Measurements from ENCODE around the gene LSM7.

LSM7 gene

GRCh38 chr19:2360833-2361232, 32.4 kb upstream of the LSM7 start:
- no peak for DNase-seq (ENCODE audit: low read depth in 1 of 2, low spot score in 1 of 2)
- Histone ChIP-seq H3K27me3 (ENCODE audit: insufficient read depth, poor library complexity, severe bottlenecking) (peaks cover 22% of the 10 kb centered on the region), H3K4me3 (replicated peaks; ENCODE audit: insufficient read depth, low read length) (no peak overlapping the region), H3K27ac (replicated peaks) (no peak overlapping the region)
- no peak for TF ChIP-seq REST (IDR thresholded peaks at IDR 0.05; ENCODE audit: insufficient replicate concordance, low read depth)
- TF ChIP-seq POLR2AphosphoS5 (IDR thresholded peaks at IDR 0.05; ENCODE audit: low read depth) = no peak

GRCh38 chr19:2359992-2360685, 31.8 kb upstream of the LSM7 start, which contains the start of gene TMPRSS9:
Gene TMPRSS9 (plus strand): TSS chr19:2360265. CDS start chr19:2389786, 29,521 bp downstream.
- Histone ChIP-seq H3K27me3 (ENCODE audit: insufficient read depth, poor library complexity, severe bottlenecking) (peaks cover 22% of the 10 kb centered on the region), H3K27ac (replicated peaks) (no peak within 1 kb of the TSS), H3K4me3 (replicated peaks; ENCODE audit: insufficient read depth, low read length) (no peak within 1 kb of the TSS)
- TF ChIP-seq GABPA (IDR thresholded peaks at IDR 0.05; ENCODE audit: low read depth) (no peak), SPI1 (IDR thresholded peaks at IDR 0.05; ENCODE audit: borderline replicate concordance, low read depth) (no peak), CTCF (IDR thresholded peaks at IDR 0.05; ENCODE audit: insufficient read depth, low read length) (no peak), POLR2AphosphoS5 (IDR thresholded peaks at IDR 0.05; ENCODE audit: low read depth) (no peak), REST (IDR thresholded peaks at IDR 0.05; ENCODE audit: insufficient replicate concordance, low read depth) (no peak)
- no peak for DNase-seq (ENCODE audit: low read depth in 1 of 2, low spot score in 1 of 2)

GRCh38 chr19:2358548-2359173, 30.3 kb upstream of the LSM7 start:
- Histone ChIP-seq H3K27me3 (ENCODE audit: insufficient read depth, poor library complexity, severe bottlenecking) (peaks cover 22% of the 10 kb centered on the region), H3K4me3 (replicated peaks; ENCODE audit: insufficient read depth, low read length) (no peak overlapping the region), H3K27ac (replicated peaks) (no peak overlapping the region)
- no peak for DNase-seq (ENCODE audit: low read depth in 1 of 2, low spot score in 1 of 2)
- TF ChIP-seq CTCF (IDR thresholded peaks at IDR 0.05; ENCODE audit: insufficient read depth, low read length) = no peak

GRCh38 chr19:2357279-2358206, 29.2 kb upstream of the LSM7 start:
- TF ChIP-seq GABPA (IDR thresholded peaks at IDR 0.05; ENCODE audit: low read depth) (no peak), POLR2AphosphoS5 (IDR thresholded peaks at IDR 0.05; ENCODE audit: low read depth) (no peak), CTCF (IDR thresholded peaks at IDR 0.05; ENCODE audit: insufficient read depth, low read length) (no peak), REST (IDR thresholded peaks at IDR 0.05; ENCODE audit: insufficient replicate concordance, low read depth) (no peak), SPI1 (IDR thresholded peaks at IDR 0.05; ENCODE audit: borderline replicate concordance, low read depth) (no peak)
- no peak for DNase-seq (ENCODE audit: low read depth in 1 of 2, low spot score in 1 of 2)
- Histone ChIP-seq H3K4me3 (replicated peaks; ENCODE audit: insufficient read depth, low read length) (no peak overlapping the region), H3K27me3 (ENCODE audit: insufficient read depth, poor library complexity, severe bottlenecking) (peaks cover 22% of the 10 kb centered on the region), H3K27ac (replicated peaks) (no peak overlapping the region)

Measured in HL-60 (cell line).